H1 (cell line): Measurements from ENCODE around the gene HERC5. TPM values are rescaled to one million over a fixed set of nuclear protein-coding genes. Genes with fewer than 3 reads are reported as not detected.

Experiments used
- SIN3A ChIP-seq, 2 experiments: IDR thresholded peaks in 1 of 2; conservative IDR thresholded peaks in 1 of 2; 2 replicates each; pipeline ENCODE4 v1.6.1; 2011 to 2012; ENCODE audit warnings: low read length in 2 of 2, improper control_type of control experiment in 1 of 2, low read depth in 1 of 2, mild to moderate bottlenecking in 1 of 2
- TAF1 ChIP-seq: IDR thresholded peaks from 2 replicates; pipeline ENCODE4 v1.6.1; 2011; ENCODE audit warnings: mild to moderate bottlenecking, low read depth, low read length
- polyA plus RNA-seq, 7 experiments: library from polyadenylated mRNA; depleted of rRNA in 3 of 7; stranded (reverse) in 5 of 7; unstranded in 2 of 7; fragments of >200 nt in 5 of 7; fragments of 200-250 nt in 2 of 7; gene quantifications; 1 replicate in 5 of 7; 2 replicates in 1 of 7; 4 replicates in 1 of 7; pipeline versions ENCODE4 v1.2.1 to v1.2.3, GENCODE V29; 2011 to 2013; ENCODE audit warnings: missing spikeins in 2 of 7, mixed read lengths in 2 of 7
- total RNA-seq: library from RNA; stranded (reverse); fragmentation: NEBNext Ultra II Directional; extraction: Animal tissue kit (Norgen Biotek cat#: 25700); gene quantifications from 2 replicates; pipeline ENCODE4 v1.2.1, GENCODE V29; 2021

The HERC5 gene
- total and polyA plus RNA-seq, 2 of the 8 experiments (the other 6 are each of a cell fraction or from before 2014, with no cell fraction given) = 6.6 to 20.7 TPM

- TF ChIP-seq SIN3A (conservative IDR thresholded peaks at IDR 0.05 in 1 of 2, IDR thresholded peaks at IDR 0.05 in 1 of 2; ENCODE audit: low read depth in 1 of 2, low read length in 2 of 2) (no peak), TAF1 (no peak)
- TF ChIP-seq, all 59 proteins: peak for 0
Observed at GRCh38 chr4:88481537-88481936, 24.6 kb downstream of the HERC5 start (continued).
